ENCODE results near the gene SUPT6H.

The SUPT6H gene

DNA sequence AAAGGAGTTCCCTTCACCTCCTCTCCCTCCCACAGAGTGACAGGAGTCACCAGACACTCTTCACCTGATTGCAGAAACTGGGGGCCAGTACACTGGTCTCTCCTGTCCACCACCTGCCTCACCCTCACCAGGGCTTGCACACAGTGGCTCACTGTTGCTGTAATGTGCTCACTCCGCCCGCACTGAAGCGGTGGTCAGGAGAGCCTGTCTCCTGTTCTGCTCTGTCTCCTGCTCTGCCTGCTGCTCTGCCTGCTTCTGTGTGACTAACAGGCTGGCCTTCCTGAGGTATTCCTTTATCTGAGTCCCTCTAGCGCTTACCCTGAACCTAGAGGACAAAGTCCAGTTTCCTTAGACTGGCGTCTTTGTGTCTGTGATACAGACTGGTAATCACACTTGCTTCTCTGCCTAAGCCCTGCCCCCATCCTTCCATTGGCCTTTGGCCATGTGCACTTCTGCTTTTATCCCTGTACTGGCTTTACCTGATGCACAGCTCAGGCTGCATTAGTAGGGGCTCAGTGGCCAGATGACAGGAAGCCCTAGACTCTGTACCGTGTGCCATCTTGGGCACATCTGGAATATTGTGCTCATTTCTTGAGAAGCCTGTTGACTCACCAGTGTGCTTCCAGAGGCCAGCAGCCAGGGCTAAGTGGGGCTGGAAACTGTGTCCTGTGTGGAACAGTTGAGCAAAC, 36.4 kb downstream of the SUPT6H start:
- H3K36me3 Mint-ChIP-seq (ENCODE audit: insufficient read depth): peaks cover 77% of the 10 kb centered on the region
- DNase-seq (no peak), ATAC-seq (replicated peaks) (no peak)

DNA sequence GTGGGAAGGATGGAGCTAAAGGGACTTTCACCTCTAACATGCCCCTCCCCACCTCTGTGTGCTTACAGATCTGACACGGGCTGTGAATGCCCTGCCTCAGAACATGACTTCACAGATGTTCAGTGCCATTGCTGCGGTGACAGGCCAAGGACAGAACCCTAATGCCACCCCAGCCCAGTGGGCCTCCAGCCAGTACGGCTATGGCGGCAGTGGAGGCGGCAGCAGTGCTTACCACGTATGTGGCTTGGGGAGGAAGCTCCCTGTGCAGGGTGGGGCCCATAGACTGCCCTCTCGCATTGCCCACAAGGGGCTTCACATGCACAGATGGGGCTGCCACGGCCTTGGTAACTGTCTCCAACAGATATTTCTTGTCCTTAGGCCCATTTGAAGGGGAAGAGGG, 38.3 kb downstream of the SUPT6H start:
- no peaks in the 10 kb centered on the region for H3K27me3 Mint-ChIP-seq
- H3K4me1 Mint-ChIP-seq (ENCODE audit: low read depth in 2 of 2): peaks cover 0 to 3% of the 10 kb centered on the region in 2 donors
- H3K4me3 Mint-ChIP-seq: no peak overlapping the region
- ATAC-seq (replicated peaks) (no peak), DNase-seq (no peak)
- peak overlapping the region in 1 of 2 donors; percentile 47 for H3K27ac Mint-ChIP-seq
- peaks cover 59% of the 10 kb centered on the region for H3K36me3 Mint-ChIP-seq (ENCODE audit: insufficient read depth)
- no peaks in the 10 kb centered on the region for H3K9me3 Mint-ChIP-seq

More for the DNA sequence above, 36.4 kb downstream of the SUPT6H start:
- H3K4me1 Mint-ChIP-seq (ENCODE audit: low read depth in 2 of 2): no peaks in the 10 kb centered on the region
- no peak overlapping the region for H3K4me3 Mint-ChIP-seq
- H3K27ac Mint-ChIP-seq: no peak overlapping the region
- no peaks in the 10 kb centered on the region for H3K27me3 Mint-ChIP-seq
- H3K9me3 Mint-ChIP-seq: no peaks in the 10 kb centered on the region

DNA sequence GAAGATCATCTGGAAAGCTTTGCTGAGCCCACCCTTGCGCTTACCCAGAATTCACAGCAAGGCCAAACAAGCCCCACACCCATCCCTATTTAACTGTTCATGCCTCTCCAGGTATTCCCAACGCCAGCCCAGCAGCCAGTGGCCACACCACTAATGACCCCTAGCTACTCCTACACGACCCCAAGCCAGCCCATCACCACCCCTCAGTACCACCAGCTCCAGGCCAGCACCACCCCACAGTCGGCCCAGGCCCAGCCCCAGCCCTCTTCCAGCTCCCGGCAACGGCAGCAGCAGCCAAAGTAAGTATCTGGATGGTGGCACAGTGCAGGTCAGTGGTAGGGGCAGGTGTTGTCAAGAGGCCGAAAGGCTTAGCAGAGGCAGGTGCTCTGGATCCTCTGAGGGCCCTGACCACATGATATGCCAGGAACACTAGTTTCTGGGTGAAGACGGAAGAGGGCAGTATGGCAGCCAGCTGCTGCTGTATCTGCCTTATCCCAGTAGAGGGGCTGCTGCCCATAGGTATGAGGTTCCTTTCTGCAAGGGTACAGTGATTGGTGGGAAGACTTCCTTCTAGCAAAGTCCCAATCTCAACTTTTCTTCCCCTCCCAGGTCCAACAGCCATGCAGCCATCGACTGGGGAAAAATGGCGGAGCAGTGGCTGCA, 39.0 kb downstream of the SUPT6H start:
- H3K4me1 Mint-ChIP-seq (ENCODE audit: low read depth in 2 of 2): peaks cover 0 to 3% of the 10 kb centered on the region in 2 donors
- H3K36me3 Mint-ChIP-seq (ENCODE audit: insufficient read depth): peaks cover 56% of the 10 kb centered on the region
- ATAC-seq (replicated peaks): no peak

DNA sequence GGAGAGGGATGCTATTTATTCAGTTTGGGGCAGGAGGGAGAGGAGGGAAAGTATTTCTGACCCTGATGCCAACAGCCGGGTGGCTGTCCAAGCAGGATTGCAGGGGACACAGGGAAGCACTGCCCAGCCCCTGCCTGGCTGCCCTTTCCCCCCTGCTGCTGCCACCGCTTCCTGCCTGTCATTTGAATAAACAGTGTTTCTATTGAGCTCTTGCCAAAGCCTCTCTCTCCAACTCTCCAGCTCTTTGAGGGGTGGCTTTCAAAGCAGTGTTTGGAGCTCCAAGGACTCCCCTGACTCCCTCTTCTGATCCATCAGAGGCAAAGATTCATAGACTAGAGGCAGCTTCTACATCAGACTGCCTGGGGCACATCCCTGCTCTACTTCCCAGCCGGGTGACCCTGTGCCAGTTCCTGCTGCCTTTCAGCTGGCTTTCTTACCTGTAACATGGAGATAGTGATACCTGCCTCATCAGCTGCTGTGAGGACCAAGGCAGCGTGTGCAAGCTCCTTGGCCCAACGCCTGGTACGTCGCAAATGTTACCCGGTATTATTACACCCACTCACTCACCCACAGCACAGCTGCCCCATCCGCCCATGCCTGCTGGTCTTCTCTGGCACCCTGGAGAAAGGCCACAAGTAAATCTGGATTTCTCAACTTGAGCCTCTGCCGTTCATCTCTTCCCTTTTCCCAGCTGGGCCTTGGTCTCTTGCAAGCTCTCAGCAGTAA, 40.2 kb downstream of the SUPT6H start:
- H3K27ac Mint-ChIP-seq: peak overlapping the region; percentile 25 to 72
- no peak overlapping the region for H3K4me3 Mint-ChIP-seq
- H3K36me3 Mint-ChIP-seq (ENCODE audit: insufficient read depth): peaks cover 44% of the 10 kb centered on the region

More for the DNA sequence above, 39.0 kb downstream of the SUPT6H start:
- DNase-seq: no peak
- Mint-ChIP-seq H3K9me3 (no peaks in the 10 kb centered on the region), H3K4me3 (no peak overlapping the region), H3K27ac (peak overlapping the region in 1 of 2 donors; percentile 47), H3K27me3 (no peaks in the 10 kb centered on the region)

DNA sequence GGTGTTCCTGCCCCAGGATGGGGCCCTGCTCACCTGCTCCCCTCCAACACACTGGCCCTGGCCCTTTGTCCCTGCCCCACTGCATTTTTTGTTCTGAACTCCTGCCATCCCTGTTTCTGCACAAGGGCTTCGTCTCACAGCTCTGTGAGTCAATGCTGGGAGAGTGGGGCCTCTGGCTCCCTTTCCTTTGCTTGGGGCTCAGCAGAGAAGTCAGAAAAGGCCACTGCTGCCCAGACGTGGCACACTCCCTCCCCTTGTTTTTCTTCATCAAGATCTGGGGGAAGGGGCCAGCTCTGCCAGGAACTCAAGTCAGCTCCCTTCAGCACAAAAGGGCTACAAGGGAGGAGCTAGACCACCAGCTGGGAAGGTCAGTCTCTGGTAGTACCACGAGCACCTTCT, 40.7 kb downstream of the SUPT6H start:
- Mint-ChIP-seq H3K27me3 (no peaks in the 10 kb centered on the region), H3K9me3 (no peaks in the 10 kb centered on the region), H3K4me1 (ENCODE audit: low read depth in 2 of 2) (peaks cover 0 to 4% of the 10 kb centered on the region in 2 donors), H3K36me3 (ENCODE audit: insufficient read depth) (peaks cover 43% of the 10 kb centered on the region), H3K27ac (peak overlapping the region; percentile 25 to 72), H3K4me3 (no peak overlapping the region)
- DNase-seq: no peak
- no peak for ATAC-seq (replicated peaks)

More for the DNA sequence above, 40.2 kb downstream of the SUPT6H start:
- Mint-ChIP-seq H3K27me3 (no peaks in the 10 kb centered on the region), H3K9me3 (no peaks in the 10 kb centered on the region), H3K4me1 (ENCODE audit: low read depth in 2 of 2) (peaks cover 0 to 4% of the 10 kb centered on the region in 2 donors)
- DNase-seq (no peak), ATAC-seq (replicated peaks) (no peak)

DNA sequence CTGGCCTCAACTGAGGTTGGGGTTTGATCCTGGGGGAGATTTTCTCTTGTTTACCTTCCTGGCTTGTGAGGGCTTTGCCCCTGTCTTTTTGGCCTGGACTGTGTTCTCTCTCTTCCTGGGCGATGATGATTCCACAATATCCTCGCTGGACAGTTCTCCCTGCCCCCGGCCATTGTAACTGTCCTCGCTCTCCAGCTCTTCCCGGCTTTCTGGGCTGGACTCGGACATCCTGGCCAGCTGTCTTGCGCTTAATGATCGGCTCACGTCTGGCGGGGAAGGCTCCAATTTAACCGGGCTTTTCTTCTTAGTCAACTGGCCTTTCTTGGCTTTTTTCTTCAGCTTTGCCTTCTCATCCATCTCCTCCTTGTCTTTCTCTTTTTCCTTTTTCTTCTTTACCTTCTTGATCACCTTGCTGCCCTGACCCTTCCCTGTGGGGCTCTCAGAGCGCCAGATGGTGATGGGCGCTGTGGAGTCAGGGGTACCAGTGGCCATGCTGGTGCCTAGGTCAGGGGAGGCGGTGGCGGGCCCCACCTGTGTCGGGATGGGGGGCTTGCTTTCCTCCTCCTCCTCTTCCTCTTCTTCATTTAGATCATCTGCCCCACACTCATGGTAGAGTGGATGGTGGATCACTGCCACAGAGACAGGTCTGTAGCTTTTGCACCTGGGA, 41.7 kb downstream of the SUPT6H start:
- H3K9me3 Mint-ChIP-seq: no peaks in the 10 kb centered on the region
- peak overlapping the region in 1 of 2 donors; percentile 73 for H3K27ac Mint-ChIP-seq
- H3K36me3 Mint-ChIP-seq (ENCODE audit: insufficient read depth): peaks cover 39% of the 10 kb centered on the region
- H3K4me3 Mint-ChIP-seq: no peak overlapping the region
- no peak for DNase-seq
- no peak for ATAC-seq (replicated peaks)
- no peaks in the 10 kb centered on the region for H3K27me3 Mint-ChIP-seq
- H3K4me1 Mint-ChIP-seq (ENCODE audit: low read depth in 2 of 2): peaks cover 0 to 4% of the 10 kb centered on the region in 2 donors

DNA sequence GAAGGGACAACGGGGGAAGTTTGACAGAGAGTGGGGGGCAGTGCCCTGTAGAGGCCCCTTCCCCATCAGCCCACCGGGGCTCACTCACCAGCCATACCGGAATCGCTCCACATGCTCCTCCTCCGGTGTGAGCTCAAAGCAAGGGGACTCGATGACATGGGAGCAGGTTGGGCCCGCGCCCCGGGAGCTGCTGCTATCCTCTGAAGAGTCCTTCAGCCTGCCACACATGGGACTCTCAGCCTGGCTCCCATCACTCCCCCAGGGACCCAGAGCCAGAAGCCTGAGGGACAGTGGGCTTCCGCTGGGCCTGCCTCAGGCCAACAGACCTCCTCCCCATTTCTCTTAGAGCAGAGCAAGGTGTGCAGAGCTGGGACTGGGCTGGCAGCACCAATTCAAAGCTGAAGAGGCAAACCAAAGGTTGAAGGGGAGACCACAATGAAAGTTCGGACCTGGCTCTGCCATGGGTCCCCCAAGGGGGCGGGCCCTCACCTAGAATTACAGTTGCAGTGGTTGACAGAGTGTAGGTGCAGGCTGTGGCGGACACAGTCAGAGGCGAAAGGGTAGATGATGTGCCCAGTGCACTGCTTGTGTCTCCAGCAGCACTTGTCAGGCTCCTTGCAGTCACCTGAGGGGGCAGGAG, 42.3 kb downstream of the SUPT6H start:
- no peak overlapping the region for H3K4me3 Mint-ChIP-seq

DNA sequence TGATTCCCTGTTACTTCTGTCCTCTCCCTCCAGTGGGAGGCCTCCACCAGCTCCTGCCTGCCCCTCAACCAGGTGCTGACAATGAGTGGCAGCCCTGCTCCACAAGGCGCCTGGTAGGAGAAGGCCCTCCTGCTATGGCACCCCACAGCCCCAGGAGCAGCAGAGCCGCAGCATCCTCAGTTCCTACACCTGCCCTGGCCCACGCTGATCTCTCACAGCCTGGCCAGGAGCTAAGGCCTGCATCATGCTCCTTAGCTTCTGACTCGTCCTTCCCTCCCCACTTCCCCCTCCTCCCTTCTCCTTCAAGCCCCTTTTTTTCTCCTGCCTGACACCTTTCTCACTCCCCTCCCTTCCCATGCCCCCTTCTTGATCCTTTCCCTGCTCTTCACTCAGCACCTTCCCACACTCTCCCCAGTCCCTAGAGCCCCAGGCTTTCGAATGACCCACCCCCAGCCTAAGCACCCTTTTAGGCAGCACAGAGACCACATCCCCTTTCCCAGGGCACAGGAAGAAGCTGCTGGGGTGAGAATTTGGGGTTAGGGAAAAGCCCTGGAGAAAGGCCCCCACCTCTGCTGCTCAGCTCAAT, 43.2 kb downstream of the SUPT6H start:
- DNase-seq (no peak), ATAC-seq (replicated peaks) (no peak)
- peaks cover 36% of the 10 kb centered on the region for H3K36me3 Mint-ChIP-seq (ENCODE audit: insufficient read depth)
- peaks cover 0 to 4% of the 10 kb centered on the region in 2 donors for H3K4me1 Mint-ChIP-seq (ENCODE audit: low read depth in 2 of 2)
- no peak overlapping the region for H3K4me3 Mint-ChIP-seq
- peak overlapping the region; percentile 62 to 71 for H3K27ac Mint-ChIP-seq
- no peaks in the 10 kb centered on the region for H3K27me3 Mint-ChIP-seq
- no peaks in the 10 kb centered on the region for H3K9me3 Mint-ChIP-seq

More for the DNA sequence above, 42.3 kb downstream of the SUPT6H start:
- peaks cover 40% of the 10 kb centered on the region for H3K36me3 Mint-ChIP-seq (ENCODE audit: insufficient read depth)
- no peak for DNase-seq
- peaks cover 0 to 4% of the 10 kb centered on the region in 2 donors for H3K4me1 Mint-ChIP-seq (ENCODE audit: low read depth in 2 of 2)
- H3K27ac Mint-ChIP-seq: peak overlapping the region in 1 of 2 donors; percentile 73
- no peak for ATAC-seq (replicated peaks)
- H3K9me3 Mint-ChIP-seq: no peaks in the 10 kb centered on the region
- no peaks in the 10 kb centered on the region for H3K27me3 Mint-ChIP-seq

DNA sequence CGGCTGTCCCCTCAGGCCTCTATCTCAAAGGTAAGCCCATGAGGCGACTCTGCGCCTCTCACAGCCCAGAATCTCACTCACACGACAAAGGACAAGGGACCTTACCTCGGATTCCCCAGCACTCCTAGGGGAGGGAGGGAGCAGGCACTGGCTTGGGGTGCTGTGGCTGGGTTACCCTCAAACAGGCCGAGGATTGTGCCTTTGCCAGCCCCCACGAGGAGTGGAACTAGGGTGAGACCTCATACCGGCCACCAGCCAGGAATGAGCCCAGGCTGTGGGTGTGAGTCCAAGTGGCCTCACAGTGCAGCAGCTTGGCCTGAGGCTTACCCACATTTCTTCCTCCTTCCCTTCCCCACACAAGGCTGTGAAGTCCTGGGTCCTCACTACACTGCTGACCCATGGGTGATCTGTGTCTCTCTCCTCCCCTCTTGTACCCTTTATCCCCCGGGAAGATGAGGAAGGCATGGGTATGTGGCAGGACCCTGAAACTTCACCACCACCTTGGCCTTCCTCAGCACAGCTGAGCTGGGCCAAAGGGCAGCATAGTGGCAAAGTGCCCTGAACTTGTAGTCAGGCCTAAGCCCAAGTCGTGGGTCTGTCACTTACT, 43.8 kb downstream of the SUPT6H start:
- Mint-ChIP-seq H3K4me1 (ENCODE audit: low read depth in 2 of 2) (peaks cover 0 to 7% of the 10 kb centered on the region in 2 donors), H3K36me3 (ENCODE audit: insufficient read depth) (peaks cover 29% of the 10 kb centered on the region), H3K4me3 (no peak overlapping the region), H3K27ac (peak overlapping the region; percentile 62 to 71), H3K27me3 (no peaks in the 10 kb centered on the region), H3K9me3 (no peaks in the 10 kb centered on the region)
- no peak for ATAC-seq (replicated peaks)
- no peak for DNase-seq

DNA sequence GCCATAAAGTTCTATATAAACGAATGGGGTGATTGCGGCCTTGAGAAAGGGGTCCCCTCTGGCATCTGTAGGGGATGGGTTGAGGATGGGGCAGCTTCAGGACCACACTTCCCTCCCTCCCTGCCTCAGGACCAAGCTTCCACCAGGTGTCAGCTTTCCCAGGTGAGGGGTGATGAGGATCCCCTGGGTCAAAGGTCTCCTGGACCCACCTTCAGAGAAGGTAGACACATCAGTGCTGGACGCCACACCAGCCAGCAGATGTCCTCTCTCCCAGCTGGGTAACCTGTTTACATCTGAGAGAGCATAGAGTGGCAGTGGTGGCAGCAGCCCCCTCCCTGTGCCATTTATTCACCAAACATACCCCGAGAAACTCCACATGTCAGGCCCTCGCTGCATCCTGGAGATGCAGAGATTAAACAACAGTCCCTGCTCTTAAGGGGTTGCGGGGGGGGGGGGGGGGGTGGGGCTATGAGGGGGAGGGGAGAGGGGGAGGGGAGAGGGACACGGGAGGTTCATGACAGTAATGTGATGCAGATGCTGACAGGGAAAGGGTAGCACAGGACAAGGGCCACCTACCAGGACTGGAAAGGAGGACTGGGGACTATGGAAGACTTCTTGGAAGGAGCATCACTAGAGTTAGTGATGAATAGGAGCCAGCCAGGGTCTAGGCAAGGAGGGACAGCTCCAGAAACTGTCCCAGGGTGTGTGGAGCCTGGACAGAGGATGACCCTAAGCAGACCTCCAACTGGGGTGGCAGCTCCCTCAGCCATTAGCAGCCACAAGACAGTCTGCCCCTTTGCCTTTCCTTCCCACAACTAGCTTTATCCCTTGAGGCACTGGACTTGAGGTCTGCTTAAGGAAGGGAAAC, 44.7 kb downstream of the SUPT6H start:
- H3K36me3 Mint-ChIP-seq (ENCODE audit: insufficient read depth): peaks cover 25% of the 10 kb centered on the region
- ATAC-seq (replicated peaks) (no peak), DNase-seq (no peak)
- no peaks in the 10 kb centered on the region for H3K9me3 Mint-ChIP-seq
- no peak overlapping the region for H3K4me3 Mint-ChIP-seq
- H3K4me1 Mint-ChIP-seq (ENCODE audit: low read depth in 2 of 2): peaks cover 3 to 11% of the 10 kb centered on the region in 2 donors
- no peaks in the 10 kb centered on the region for H3K27me3 Mint-ChIP-seq
- peak overlapping the region in 1 of 2 donors; percentile 71 for H3K27ac Mint-ChIP-seq

DNA sequence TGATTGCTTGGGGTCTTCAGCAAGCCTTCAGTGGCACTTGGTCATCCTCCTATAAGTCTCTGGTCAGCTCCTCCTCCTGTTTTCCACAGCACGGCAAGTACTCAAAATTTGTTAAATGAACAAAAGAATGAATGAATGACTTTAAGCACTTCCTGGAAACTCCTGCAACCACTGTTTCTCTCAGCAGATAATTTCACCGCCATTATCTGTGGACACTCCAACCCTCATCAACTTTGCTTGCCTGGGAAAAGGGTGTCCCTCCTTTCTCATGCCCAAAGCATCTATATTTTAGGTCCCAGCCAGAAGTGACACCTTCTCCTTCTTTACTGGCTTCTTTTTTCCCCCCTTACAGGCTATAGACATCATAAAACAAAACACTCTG, 45.3 kb downstream of the SUPT6H start:
- H3K27me3 Mint-ChIP-seq: no peaks in the 10 kb centered on the region
- peaks cover 19% of the 10 kb centered on the region for H3K36me3 Mint-ChIP-seq (ENCODE audit: insufficient read depth)
- H3K27ac Mint-ChIP-seq: peak overlapping the region in 1 of 2 donors; percentile 42
- no peak overlapping the region for H3K4me3 Mint-ChIP-seq
- H3K4me1 Mint-ChIP-seq (ENCODE audit: low read depth in 2 of 2): peaks cover 9 to 16% of the 10 kb centered on the region in 2 donors
- DNase-seq (no peak), ATAC-seq (replicated peaks) (no peak)
- no peaks in the 10 kb centered on the region for H3K9me3 Mint-ChIP-seq

Data from effector memory CD8-positive, alpha-beta T cell (primary cell).